AG09309 (cell line): ENCODE data around the gene PXN.

Experiments
- DNase-seq: peaks from one replicate; pipeline ENCODE4 v3.0.0-alpha.2; 2010; ENCODE audit warnings: low read depth
- H3K4me3 ChIP-seq: 2 replicates; pipeline ENCODE4 v1.5.1; 2011; ENCODE audit warnings: mild to moderate bottlenecking, low read depth, low read length, moderate library complexity; ENCODE audit not compliant: control insufficient read depth
- CTCF ChIP-seq: IDR thresholded peaks from 2 replicates; pipeline ENCODE4 v1.5.1; 2011; ENCODE audit warnings: mild to moderate bottlenecking, low read depth, low read length, inconsistent platforms; ENCODE audit not compliant: insufficient read depth, control insufficient read depth; ENCODE audit errors: missing control alignments

The PXN gene

GRCh38 chr12:120290609-120291305 lies 25.2 kb upstream of the PXN start:
- no peak overlapping the region for H3K4me3 ChIP-seq
- DNase-seq: no peak
- TF ChIP-seq CTCF: no peak

DNA sequence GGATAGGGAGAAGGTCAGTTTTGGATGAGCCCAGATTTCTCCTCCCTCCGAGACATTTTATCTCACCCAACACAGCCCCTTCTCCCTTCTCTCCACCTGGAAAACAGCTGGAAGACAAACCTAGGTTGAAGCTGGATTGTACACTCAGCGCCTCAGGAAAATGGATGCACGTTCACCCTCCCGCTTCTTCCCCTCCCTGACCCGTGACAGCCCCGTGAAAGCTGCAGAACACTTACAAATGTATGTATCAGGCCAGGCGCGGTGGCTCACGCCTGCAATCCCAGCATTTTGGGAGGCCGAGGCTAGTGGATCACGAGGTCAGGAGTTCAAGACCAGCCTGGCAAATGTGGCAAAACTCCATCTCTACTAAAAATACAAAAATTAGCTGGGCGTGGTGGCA lies 22.0 kb upstream of the PXN start:
- no peak overlapping the region for H3K4me3 ChIP-seq
- TF ChIP-seq CTCF: no peak
- no peak for DNase-seq

GRCh38 chr12:120286768-120287490 lies 21.4 kb upstream of the PXN start:
- TF ChIP-seq CTCF: no peak
- H3K4me3 ChIP-seq: no peak overlapping the region
- no peak for DNase-seq

DNA sequence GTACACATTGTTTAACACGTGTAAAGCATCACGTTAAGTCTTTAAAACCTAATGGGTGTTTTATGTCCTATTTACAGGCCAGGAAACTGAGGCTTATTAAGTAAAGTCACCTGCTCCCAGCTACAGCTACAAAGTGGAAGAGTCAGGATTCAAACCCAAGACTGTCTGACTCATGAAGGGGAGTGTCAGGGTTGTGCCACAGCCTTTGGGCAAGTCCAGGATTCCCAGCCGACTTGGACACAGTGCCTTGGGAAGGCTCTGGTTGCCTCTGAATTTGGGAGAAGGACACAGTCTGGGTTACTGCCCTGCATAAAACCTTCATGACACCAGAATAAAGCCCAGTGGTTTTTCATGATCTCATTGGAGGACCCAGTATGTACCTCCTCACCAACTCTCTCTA lies 18.9 kb upstream of the PXN start:
- H3K4me3 ChIP-seq: no peak overlapping the region
- DNase-seq: no peak

DNA sequence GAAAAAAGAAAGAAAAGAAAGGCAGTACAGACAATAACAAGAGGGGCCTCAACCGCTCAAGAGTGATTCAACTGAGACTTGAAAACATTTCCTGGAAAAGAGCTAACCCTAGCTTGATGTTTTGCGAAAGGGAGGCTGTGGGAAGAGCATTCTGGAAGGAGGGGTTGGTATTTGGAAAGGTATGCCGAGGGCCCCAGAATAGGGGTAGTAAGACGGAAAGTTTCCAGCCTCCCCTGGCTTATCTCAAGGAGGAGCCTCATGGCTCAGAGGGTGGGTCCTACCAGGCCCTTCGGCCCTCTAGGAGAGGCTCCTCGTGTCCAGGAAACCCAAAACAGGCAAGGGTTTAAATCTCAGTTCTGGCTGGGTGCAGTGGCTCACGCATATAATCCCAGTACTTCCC lies 17.8 kb upstream of the PXN start:
- no peak overlapping the region for H3K4me3 ChIP-seq
- DNase-seq: no peak
- no peak for TF ChIP-seq CTCF

More for the DNA sequence above, 18.9 kb upstream of the PXN start:
- TF ChIP-seq CTCF: no peak

DNA sequence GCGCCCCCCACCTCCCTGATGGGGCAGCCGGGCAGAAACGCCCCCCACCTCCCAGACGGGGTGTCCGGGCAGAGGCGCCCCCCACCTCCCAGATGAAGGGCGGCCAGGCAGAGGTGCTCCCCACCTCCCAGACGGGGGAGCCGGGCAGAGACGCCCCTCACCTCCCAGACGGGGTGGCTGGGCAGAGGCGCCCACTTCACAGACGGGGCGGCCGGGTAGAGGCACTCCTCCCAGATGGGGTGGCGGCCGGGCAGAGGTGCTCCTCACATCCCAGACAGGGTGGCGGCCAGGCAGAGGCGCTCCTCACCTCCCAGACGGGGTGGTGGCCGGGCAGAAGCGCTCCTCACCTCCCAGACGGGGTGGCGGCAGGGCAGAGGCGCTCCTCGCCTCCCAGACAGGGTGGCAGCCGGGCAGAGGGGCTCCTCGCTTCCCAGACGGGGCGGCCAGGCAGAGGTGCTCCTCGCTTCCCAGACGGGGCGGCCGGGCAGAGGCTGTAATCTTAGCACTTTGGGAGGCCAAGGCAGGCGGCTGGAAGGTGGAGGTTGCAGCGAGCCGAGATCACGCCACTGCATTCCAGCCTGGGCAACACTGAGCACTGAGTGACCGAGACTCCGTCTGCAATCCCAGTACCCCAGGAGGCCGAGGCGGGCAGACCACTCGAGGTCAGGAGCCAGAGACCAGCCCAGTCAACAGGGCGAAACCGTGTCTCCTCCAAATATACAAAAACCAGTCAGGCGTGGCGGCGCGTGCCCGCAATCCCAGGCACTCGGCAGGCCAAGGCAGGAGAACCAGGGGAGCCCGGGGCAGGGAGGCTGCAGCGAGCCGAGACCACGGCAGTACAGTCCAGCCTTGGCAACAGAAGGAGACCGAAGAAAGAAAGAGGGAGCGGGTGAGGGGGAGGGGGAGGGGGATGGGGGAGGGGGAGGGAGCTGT lies 12.9 kb upstream of the PXN start:
- DNase-seq: no peak
- no peak overlapping the region for H3K4me3 ChIP-seq
- TF ChIP-seq CTCF: no peak
